Osteocyte (in vitro differentiated cells): Measurements from ENCODE around the gene UBE2F. TPM values are rescaled to one million over a fixed set of nuclear protein-coding genes. Genes with fewer than 3 reads are reported as not detected.

Source experiments
- DNase-seq: peaks from one replicate; pipeline ENCODE4 v3.0.0; 2021; ENCODE audit warnings: mixed read lengths; ENCODE audit not compliant: unreplicated experiment; ENCODE audit errors: extremely low spot score
- H3K27ac Mint-ChIP-seq: one replicate; pipeline ENCODE4 v1.8.0; 2021; ENCODE audit warnings: mild to moderate bottlenecking, mixed read lengths; ENCODE audit not compliant: unreplicated experiment
- H3K27me3 Mint-ChIP-seq: one replicate; pipeline ENCODE4 v1.8.0; 2021; ENCODE audit warnings: mixed read lengths; ENCODE audit not compliant: unreplicated experiment
- H3K36me3 Mint-ChIP-seq: one replicate; pipeline ENCODE4 v1.8.0; 2021; ENCODE audit warnings: mixed read lengths; ENCODE audit not compliant: unreplicated experiment
- H3K4me1 Mint-ChIP-seq: one replicate; pipeline ENCODE4 v1.8.0; 2021; ENCODE audit warnings: mixed read lengths; ENCODE audit not compliant: unreplicated experiment
- H3K4me3 Mint-ChIP-seq: one replicate; pipeline ENCODE4 v1.8.0; 2021; ENCODE audit warnings: mild to moderate bottlenecking, moderate library complexity, mixed read lengths; ENCODE audit not compliant: unreplicated experiment
- H3K9me3 Mint-ChIP-seq: one replicate; pipeline ENCODE4 v1.8.0; 2021; ENCODE audit warnings: mixed read lengths; ENCODE audit not compliant: unreplicated experiment
- CTCF ChIP-seq: fragments of 200-600 bp; sonication (generic); IDR thresholded peaks from 2 replicates; pipeline ENCODE4 v1.5.0; 2021; ENCODE audit warnings: antibody characterized with exemption, mild to moderate bottlenecking, moderate library complexity
- total RNA-seq: library from RNA; stranded (reverse); gene quantifications from 2 replicates; pipeline ENCODE4 v1.2.1, GENCODE V29; 2021

The UBE2F gene
- total RNA-seq, 1 donor from 2014 or later, result 54.3 TPM

- no peak overlapping the region for H3K4me3 Mint-ChIP-seq
- H3K27ac Mint-ChIP-seq, result no peak overlapping the region
- no peaks in the 10 kb centered on the region for H3K27me3 Mint-ChIP-seq
- H3K36me3 Mint-ChIP-seq, result peaks cover 44% of the 10 kb centered on the region
- no peak for TF ChIP-seq CTCF
- DNase-seq, result no peak
- H3K9me3 Mint-ChIP-seq, result peaks cover 10% of the 10 kb centered on the region
- peaks cover under 1% of the 10 kb centered on the region for H3K4me1 Mint-ChIP-seq
Observed at GRCh38 chr2:238067939-238068338, 101.1 kb downstream of the UBE2F start.

GRCh38 chr2:238069021-238069709 lies 102.4 kb downstream of the UBE2F start:
- Mint-ChIP-seq H3K4me1 (no peaks in the 10 kb centered on the region), H3K9me3 (peaks cover 12% of the 10 kb centered on the region), H3K27ac (no peak overlapping the region), H3K27me3 (no peaks in the 10 kb centered on the region), H3K4me3 (no peak overlapping the region), H3K36me3 (peaks cover 48% of the 10 kb centered on the region)
- peak; percentile 75 for DNase-seq
- no peak for TF ChIP-seq CTCF

- no peaks in the 10 kb centered on the region for H3K4me1 Mint-ChIP-seq
- no peak overlapping the region for H3K27ac Mint-ChIP-seq
- H3K36me3 Mint-ChIP-seq, result peaks cover 47% of the 10 kb centered on the region
- TF ChIP-seq CTCF, result no peak
- H3K27me3 Mint-ChIP-seq, result no peaks in the 10 kb centered on the region
- H3K9me3 Mint-ChIP-seq, result peaks cover 12% of the 10 kb centered on the region
- no peak overlapping the region for H3K4me3 Mint-ChIP-seq
- DNase-seq, result peak; percentile 79
Observed at GRCh38 chr2:238069877-238070276, 103.1 kb downstream of the UBE2F start.

- Mint-ChIP-seq H3K36me3 (peaks cover 61% of the 10 kb centered on the region), H3K4me1 (peaks cover 2% of the 10 kb centered on the region), H3K9me3 (peaks cover 26% of the 10 kb centered on the region), H3K4me3 (no peak overlapping the region), H3K27me3 (no peaks in the 10 kb centered on the region), H3K27ac (no peak overlapping the region)
- TF ChIP-seq CTCF, result no peak
- no peak for DNase-seq
Observed at GRCh38 chr2:238075397-238075796, 108.6 kb downstream of the UBE2F start.

GRCh38 chr2:238077292-238077691 lies 110.5 kb downstream of the UBE2F start:
- no peak for DNase-seq
- no peak for TF ChIP-seq CTCF
- H3K9me3 Mint-ChIP-seq, result peaks cover 23% of the 10 kb centered on the region
- H3K36me3 Mint-ChIP-seq, result peaks cover 67% of the 10 kb centered on the region
- no peak overlapping the region for H3K4me3 Mint-ChIP-seq
- H3K27ac Mint-ChIP-seq, result no peak overlapping the region
- H3K27me3 Mint-ChIP-seq, result no peaks in the 10 kb centered on the region
- H3K4me1 Mint-ChIP-seq, result peaks cover 2% of the 10 kb centered on the region
